Measurements from ENCODE around the gene PGM2L1. TPM values are rescaled to one million over a fixed set of nuclear protein-coding genes. Genes with fewer than 3 reads are reported as not detected.

Gene PGM2L1
- total and polyA plus RNA-seq, 2 of the 4 experiments (the other 2 are of a cell fraction): 0.72 to 1.8 TPM

DNA sequence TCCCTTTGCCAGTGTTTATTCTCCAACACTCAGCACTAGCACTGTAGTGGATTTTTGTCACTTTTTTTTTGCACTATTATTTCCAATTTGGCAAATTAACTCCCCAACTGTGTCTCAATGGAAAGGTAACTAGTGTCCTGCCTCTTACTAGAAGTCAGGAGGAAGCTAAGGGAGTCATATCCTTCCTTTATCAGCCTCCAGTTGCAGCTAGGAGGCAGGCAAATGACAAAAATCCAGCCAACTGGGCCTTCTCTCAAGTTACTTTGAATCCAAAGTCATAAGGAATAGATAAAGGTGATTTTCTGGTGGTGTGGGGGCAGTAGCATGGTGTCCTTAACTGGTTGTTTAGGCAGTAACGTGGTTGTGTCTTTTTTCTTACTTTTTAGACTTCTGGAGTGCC lies 71.2 kb downstream of the PGM2L1 start:
- ChIA-PET POLR2A (ENCODE audit: unreplicated experiment) (no interaction called here), CTCF (no interaction called here)
- H3K4me3 ChIP-seq (ENCODE audit: insufficient read depth, low read depth, low read length): no peak overlapping the region
- no peak overlapping the region for H2AK9ac ChIP-seq (replicated peaks; ENCODE audit: low read depth, low read length, poor library complexity)
- peak overlapping the region; percentile 43; the same call in 1 of the 2 replicates for H3K23ac ChIP-seq (ENCODE audit: low read depth, low read length)
- H4K5ac ChIP-seq (ENCODE audit: low read depth, low read length): 0 out of 2 replicates have a peak overlapping the region, but pooled peaks have one; percentile 31
- no peak overlapping the region; the same call in 1 of the 2 replicates for H2BK120ac ChIP-seq (ENCODE audit: low read depth, low read length)
- DNase-seq: no peak
- no peaks in the 10 kb centered on the region for H3K36me3 ChIP-seq (ENCODE audit: control insufficient read depth, insufficient read depth, low read length)
- H3K9ac ChIP-seq (ENCODE audit: low read depth, low read length): no peak overlapping the region
- H4K8ac ChIP-seq (ENCODE audit: low read depth in 2 of 2, low read length in 2 of 2): no peak overlapping the region
- H3K4me1 ChIP-seq (ENCODE audit: control insufficient read depth, insufficient read depth, low read length): peaks cover 20% of the 10 kb centered on the region
- no peak for ATAC-seq (ENCODE audit: low read depth)
- H3K9me1 ChIP-seq (ENCODE audit: insufficient read depth, low read length): peaks cover 17% of the 10 kb centered on the region; the same call in 1 of the 2 replicates
- H3K14ac ChIP-seq (replicated peaks; ENCODE audit: low read depth, low read length): no peak overlapping the region; the same call in 1 of the 2 replicates
- no peaks in the 10 kb centered on the region for H3K27me3 ChIP-seq (ENCODE audit: control insufficient read depth, insufficient read depth, low read length)
- no peak overlapping the region for H2AK5ac ChIP-seq (ENCODE audit: low read depth, low read length)
- dilution Hi-C loops (cut with HindIII; ENCODE audit: low sequenced_read_pairs, unreplicated experiment) (no loop called here), in situ Hi-C loops (cut with MboI; ENCODE audit: low sequenced_read_pairs) (loop anchor here (10.0 kb wide), 1 partner anchor 62 kb away; no protein-coding TSS in a partner anchor), intact Hi-C loops (cut with micrococcal nuclease) (loop anchor here (10.0 kb wide), 1 partner anchor 118 kb away; no protein-coding TSS in a partner anchor)
- H3K56ac ChIP-seq (ENCODE audit: extremely low read depth, insufficient read depth, low read length): no peak overlapping the region
- no TSS peak for BruUV-seq (replicated peaks)
- WGBS, 2 experiments (ENCODE audit: extremely low coverage in 2 of 2, insufficient read length in 1 of 2): no CpG with 5 or more reads among the region's 1 CpG
- no peak overlapping the region for H3K4ac ChIP-seq (ENCODE audit: low read depth, low read length)
- no peak overlapping the region; the same call in 2 of the 3 replicates for H2BK15ac ChIP-seq (ENCODE audit: low read depth, low read length)
- no peak overlapping the region for H2BK5ac ChIP-seq (ENCODE audit: low read depth, low read length, poor library complexity, severe bottlenecking)
- H4K20me1 ChIP-seq (ENCODE audit: insufficient read depth, low read length): no peaks in the 10 kb centered on the region
- no peak overlapping the region for H3K4me2 ChIP-seq (ENCODE audit: low read depth, low read length)
- H4K91ac ChIP-seq (ENCODE audit: insufficient read depth, low read depth, low read length): no peak overlapping the region
- H3K18ac ChIP-seq (ENCODE audit: low read depth, low read length): no peak overlapping the region; the same call in 1 of the 2 replicates
- TF ChIP-seq FOS (IDR thresholded peaks at IDR 0.05; ENCODE audit: low read depth, low read length) (no peak), BHLHE40 (IDR thresholded peaks at IDR 0.05; ENCODE audit: low read depth, low read length) (no peak), RFX5 (IDR thresholded peaks at IDR 0.05; ENCODE audit: low read depth, low read length) (no peak), MAFK (IDR thresholded peaks at IDR 0.05; ENCODE audit: low read depth, low read length) (no peak), SMC3 (IDR thresholded peaks at IDR 0.05; ENCODE audit: low read depth, low read length) (no peak)
- TF ChIP-seq, protein P1, sequence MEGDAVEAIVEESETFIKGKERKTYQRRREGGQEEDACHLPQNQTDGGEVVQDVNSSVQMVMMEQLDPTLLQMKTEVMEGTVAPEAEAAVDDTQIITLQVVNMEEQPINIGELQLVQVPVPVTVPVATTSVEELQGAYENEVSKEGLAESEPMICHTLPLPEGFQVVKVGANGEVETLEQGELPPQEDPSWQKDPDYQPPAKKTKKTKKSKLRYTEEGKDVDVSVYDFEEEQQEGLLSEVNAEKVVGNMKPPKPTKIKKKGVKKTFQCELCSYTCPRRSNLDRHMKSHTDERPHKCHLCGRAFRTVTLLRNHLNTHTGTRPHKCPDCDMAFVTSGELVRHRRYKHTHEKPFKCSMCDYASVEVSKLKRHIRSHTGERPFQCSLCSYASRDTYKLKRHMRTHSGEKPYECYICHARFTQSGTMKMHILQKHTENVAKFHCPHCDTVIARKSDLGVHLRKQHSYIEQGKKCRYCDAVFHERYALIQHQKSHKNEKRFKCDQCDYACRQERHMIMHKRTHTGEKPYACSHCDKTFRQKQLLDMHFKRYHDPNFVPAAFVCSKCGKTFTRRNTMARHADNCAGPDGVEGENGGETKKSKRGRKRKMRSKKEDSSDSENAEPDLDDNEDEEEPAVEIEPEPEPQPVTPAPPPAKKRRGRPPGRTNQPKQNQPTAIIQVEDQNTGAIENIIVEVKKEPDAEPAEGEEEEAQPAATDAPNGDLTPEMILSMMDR (conservative IDR thresholded peaks at IDR 0.05; ENCODE audit: low read depth, low read length): no peak
- peak overlapping the region; percentile 71; the same call in 1 of the 2 replicates for H2BK20ac ChIP-seq (ENCODE audit: low read depth, low read length)
- H3K27ac ChIP-seq (ENCODE audit: insufficient read depth, low read length): no peak overlapping the region
- H2AFZ ChIP-seq (replicated peaks; ENCODE audit: low read length, poor library complexity): no peak overlapping the region
- no peaks in the 10 kb centered on the region for H3K79me1 ChIP-seq (ENCODE audit: low read depth in 1 of 2, low read length in 2 of 2)
- no peaks in the 10 kb centered on the region for H3K9me3 ChIP-seq (ENCODE audit: control insufficient read depth, insufficient read depth, low read length)
